Hematopoietic multipotent progenitor cell treated with erythropoietin and hydrocortisone succinate and interleukin-3 and kit ligand, for 4 days (in vitro differentiated cells): ENCODE results near the gene LIPF.
A peak's percentile ranks its signal among the peaks of the same experiment; 100 is the strongest.

ENCODE experiments used
- DNase-seq: peaks from one replicate; pipeline ENCODE4 v3.0.0-alpha.2; 2015

The LIPF gene

DNA sequence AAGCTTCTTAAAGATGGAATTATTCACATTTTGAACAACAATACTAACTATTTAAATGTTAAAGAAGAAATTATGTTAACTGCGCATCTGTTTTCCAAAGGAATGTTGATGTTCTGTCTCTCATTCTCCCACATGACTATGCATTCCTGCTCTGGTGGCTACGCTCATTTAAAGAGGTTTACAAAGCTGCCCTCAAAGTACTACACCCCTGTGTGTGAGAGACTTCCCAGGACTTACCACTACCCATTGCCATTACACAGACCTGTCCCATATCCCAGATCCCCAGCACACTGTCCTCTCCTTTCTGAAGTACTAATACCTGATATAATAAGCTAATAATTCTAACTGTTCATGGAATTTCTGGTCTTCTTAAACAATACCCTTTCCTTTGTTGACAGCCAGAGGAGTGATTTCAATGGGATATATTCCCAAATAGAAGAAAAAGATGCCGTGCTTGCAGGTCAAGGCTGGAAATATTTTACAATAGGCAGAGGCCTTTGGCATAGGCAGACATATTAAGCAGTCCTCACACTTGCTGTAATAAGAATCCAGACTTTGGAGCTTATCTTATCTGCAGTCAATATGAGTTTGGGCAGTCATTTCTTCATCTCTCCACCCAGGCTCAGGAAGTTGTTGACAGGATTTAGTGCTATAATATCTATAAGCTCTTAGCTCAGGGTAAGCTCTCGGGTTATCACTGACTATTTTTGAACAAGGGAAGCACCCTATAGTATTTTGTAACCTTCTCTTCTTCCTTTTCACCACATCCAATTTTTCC is 12.2 kb downstream of the LIPF start:
- peak; percentile 13 for DNase-seq

DNA sequence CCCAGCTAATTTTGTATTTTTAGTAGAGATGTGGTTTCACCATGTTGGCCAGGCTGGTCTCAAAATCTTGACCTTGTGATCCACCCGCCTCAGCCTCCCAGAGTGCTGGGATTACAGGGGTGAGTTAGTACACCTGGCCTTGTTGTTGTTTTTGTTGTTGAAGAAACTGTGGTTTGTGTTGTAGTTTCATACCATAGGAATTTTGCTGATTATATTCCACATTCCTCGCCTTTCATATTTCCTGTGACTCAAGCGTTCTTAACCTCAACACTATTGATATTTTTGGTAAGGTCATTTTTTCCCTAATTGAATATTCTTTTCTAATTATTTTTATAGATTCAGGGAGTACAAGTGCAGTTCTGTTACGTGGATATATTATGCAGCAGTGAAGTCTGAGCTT is 16.7 kb downstream of the LIPF start:
- DNase-seq: no peak

DNA sequence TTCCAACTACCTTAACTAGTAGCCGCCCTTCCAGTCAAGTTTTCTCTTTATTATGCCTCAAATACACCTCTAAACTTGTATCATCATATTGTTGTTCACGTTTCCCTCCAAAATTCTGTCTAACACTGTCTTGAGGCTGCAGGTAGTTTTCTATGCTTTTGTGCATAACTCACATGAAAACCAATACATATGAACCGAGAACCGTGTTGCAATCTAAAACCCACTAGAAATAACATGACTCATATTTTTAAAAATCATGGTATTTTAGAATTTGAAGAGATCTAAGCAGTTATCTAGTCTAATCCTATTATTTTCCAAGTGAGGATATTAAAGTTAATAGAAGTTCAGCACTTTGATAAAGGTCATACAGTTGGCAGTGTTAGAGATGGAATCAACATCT is 18.2 kb downstream of the LIPF start:
- no peak for DNase-seq

DNA sequence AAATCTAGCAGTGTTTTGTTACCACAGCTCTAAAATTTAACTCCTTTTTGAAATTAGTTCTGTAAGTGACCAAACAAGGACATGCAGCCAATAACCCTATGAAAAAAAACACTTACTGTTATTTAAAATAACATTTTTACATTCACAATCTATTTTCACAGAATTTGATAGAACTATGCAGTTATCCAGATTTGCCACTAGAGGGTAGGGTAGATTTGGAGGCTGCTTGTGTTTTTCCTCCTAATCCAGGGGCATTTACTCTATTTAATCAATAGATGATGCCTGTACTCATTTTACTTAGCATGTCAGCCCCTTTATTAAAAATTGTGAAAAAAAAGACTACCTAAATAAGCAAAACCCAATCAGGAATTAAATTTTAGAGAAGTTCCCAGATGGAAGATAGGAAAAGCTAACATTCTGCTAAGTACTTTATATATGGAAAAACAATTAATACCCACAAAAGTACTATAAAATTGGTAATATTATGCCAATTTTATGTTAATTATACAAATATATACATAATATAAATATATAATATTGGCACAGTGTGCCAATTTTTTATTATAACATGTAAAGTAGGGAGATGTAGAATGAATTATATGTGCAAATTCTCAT is 23.7 kb downstream of the LIPF start:
- peak; percentile 61 for DNase-seq

DNA sequence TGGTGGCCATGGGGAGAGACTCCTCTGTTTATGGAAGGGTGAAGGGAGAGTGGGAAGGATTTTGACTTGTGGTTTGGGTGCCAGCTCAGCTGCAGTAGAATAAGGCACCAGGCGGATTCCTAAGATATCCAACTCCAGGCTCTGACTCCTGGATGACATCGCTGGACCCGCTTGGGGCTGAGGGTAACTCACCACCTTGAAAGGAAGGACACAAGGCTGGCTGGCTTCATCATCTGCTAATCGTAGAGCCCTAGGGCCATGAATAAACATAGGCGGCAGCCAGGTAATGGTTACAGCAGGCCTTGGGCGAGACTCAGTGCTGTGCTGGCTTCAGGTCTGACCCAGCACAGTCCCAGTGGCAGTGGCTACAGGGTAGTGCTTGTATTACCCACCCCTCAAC is 25.1 kb downstream of the LIPF start:
- DNase-seq: no peak

DNA sequence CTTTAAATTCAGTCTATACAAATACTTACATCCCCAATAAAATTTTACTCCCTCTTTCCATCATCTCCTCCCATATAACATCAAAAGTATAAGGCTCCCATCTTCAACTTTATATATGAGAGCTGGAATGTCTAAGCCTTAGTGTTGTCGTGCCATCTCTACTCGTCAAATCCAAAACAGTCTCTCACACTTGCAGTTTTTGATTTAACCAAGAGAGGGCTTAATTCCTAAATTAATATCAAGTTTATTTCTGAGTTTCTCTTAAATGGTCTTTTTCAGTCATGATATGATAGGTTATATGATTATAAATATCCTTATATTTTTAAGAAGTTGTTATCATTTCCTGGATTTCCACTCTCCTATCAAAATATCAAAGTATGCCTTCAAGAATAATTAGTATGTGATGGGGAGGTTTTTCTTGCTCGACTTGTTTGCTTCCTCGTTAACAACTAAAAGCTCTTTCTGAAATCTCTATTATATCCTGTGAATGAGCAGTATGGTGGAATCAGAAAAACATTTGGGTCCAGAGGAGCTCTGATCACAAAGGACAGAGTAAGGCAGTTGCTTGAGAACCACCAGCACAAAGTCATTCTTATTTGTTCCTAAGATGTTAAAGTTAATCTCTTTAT is 29.3 kb downstream of the LIPF start:
- peak; percentile 40 for DNase-seq

DNA sequence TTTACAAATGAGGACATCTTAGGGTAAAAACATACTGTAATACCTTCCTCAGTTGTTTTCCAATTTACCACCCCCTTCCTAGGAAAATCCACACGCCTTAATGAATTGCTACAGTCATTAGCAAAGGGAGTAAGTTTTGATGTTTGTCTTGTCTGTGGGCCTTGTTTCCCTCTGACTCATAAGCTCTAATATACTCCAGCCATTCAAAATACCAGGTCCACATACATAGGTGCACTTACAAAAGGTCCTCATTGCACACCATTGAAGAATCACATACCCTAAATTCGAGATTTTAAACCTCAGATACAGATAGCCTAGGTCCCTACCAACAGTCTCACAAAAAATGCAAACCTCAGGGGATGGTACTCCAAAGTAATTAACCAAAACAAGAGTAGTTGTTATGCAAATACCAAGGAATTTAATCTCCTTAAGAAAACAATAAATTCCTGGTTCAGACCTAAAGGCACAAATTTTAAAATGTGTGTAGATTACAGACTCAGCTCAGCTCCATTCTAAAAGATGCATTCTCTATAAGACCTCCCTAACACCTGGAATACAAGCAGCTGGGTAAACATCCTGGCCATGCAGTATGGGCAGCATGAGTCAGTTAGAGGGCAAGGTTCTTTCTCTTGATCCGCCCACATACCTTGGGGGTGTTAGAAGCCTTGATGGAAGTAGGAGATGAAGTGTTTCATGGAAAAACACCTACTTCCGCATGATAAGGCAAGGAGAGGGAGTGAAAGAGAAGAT is 38.8 kb downstream of the LIPF start:
- DNase-seq: no peak

DNA sequence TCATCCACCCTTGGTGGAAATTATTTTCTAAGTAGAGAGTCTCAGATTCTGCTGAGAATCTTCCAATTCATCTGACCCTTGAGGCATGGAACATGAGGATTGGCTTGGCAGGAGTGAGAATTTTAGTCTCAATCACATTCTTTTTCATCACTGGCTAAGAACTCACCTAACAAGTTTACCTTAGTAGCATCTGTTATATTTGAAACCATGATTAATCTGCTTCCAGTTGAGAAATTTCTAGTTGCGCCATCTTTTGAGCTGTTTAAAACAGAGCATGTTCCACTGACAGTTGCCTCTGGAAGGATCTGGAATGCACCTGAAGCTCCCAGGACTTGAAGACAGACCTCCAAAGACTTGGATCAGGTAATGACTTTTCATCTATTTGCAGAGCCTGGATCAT is 41.7 kb downstream of the LIPF start, which contains the start of gene LIPK:
TSS of gene LIPK (plus strand) at position 292 of the 400 bp plus-strand sequence. CDS start 18,295 bp downstream, outside the sequence.
- DNase-seq: no peak

DNA sequence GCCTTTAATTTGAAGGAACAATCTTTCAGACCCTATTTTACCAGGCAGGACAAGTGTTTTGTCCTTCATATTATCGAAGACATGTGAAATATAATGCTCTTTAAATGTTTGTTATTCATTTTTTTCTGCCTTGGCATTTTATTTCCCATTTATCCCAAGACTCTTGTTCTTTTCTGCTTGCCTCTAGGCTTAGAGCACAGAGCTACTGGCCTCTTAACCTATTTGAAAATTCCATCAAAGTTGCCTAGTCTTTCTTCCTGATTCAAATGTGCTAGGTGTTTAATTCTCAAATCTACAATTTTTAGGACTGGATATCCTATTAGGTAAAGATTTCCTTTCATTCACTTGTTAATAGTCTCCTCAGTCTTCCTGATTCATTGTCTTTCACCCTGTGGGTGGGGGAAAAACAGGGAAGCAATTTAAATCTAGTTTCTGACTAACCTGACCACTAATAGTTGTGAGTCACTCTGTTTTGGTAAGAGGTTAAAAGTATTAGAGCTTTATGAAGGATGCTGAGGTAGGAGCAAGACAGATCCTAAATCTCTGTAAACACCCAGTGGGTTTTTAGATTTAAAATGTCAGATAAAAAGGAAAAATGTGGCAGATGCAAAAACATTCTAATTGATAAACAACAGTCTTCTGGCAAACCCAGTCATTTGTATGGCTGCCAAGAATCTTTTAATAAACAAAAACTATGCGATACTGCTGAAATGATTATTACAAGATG is 43.4 kb downstream of the LIPF start:
- no peak for DNase-seq

DNA sequence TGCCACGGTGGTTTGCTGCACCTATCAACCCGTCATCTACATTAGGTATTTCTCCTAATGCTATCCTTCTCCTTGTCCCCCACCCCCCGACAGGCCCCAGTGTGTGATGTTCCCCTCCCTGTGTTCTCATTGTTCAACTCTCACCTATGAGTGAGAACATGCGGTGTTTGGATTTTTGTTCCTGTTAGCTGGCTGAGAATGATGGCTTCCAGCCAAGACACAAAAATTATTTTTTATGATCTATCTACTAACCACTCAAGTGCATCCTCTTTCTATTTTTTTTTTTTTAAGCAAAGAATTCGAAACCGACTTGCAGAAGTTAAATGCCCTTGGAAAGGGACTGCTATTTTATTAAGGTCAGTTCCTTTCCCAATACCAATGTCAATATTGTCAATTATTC is 45.1 kb downstream of the LIPF start:
- peak; percentile 14 for DNase-seq

DNA sequence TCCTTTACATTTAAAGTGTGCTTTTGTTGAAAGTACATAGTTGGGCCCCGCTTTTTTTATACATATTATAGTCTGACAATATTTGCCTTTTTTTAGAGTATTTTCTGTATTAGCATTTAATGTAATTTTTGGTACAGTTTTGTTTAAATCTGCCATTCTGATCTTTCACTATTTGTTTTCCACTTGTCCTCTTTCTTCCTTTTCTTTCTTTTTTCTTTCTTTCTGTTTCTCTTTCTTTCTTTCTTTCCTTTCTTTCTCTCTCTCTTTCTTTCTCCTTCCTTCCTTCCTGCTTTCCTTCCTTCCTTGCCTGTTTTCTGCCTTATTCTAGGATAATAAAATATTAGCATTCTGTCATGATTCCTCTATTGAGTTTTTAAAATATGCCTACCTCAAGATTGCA is 51.3 kb downstream of the LIPF start:
- no peak for DNase-seq

DNA sequence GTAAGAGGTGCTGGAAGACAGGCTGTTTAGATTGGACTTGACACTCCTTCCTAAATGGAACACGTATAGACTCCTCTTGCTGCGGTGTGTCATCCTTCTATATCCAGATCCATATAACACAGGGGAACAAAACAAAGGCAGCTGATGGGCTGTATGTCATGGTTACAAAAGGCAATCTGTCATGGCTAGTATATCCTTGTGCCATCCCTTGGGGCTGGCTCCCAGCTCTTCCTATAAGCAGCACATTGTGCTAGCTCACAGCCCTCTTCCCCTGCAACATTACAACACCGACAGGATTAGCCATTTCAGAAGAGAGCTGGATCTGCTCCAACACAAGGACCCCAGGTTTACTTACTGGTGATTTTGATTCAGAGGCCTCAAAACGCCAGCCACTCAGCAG is 57.1 kb downstream of the LIPF start:
- no peak for DNase-seq

DNA sequence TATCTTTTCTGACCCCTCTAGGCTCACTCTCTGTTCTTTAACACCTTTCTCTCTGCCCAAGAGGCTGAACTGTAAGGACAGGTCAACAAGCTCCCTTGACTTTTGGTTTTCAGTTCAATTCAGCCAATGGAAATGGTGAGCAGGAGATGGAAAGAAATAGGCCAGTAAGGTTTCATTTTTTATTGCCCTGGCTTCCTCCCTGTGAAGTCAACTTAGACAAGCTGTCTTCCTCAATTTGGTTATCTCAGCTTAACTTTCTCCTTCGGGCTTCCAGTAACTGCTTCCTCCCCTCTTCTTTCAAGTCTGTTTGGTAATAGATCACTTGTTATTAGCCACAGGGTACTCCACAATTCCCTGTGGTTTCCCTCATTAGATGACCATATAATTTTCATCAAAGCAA is 61.6 kb downstream of the LIPF start:
- DNase-seq: peak; percentile 53

DNA sequence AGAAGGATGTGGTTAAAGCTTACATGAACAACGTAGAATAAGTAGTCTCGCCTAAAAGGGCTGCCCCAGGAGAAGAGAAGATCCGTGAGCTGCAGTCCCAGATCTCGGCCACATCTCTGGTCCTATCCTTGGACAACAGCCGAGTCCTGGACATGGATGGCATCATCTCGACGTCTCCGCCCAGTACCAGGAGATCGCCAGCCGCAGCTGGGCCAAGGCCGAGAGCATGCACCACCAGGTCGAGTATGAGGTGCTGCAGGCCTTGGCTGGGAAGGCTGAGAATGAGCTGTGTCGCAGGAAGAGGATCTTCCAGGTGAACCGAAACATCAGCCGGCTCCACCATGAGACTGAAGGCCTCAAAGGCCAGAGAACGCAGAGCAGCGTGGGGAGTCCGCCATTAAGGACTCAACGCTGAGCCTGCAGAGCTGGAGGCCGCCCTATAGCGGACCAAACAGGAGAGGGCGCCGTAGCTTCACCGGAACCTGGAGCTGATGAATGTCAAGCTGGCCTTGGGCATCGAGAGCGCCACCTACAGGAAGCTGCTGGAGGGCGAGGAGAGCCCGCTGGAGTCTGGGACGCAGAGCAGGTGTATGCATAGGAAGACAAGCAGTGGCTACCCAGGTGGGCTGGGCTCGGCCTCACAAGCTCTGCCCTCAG is 64.0 kb downstream of the LIPF start:
- DNase-seq: peak; percentile 31
